Lung (tissue), 12 donors: ENCODE measurements around the gene SESTD1. TPM values are rescaled to one million over a fixed set of nuclear protein-coding genes. Genes with fewer than 3 reads are reported as not detected.
A peak's percentile ranks its signal among the peaks of the same experiment; 100 is the strongest.

Experiments used
- ATAC-seq: fragments of 200-7000 bp; cut with Tn5 transposase; one replicate; pipeline ENCODE4 v1.9.1; 2020; ENCODE audit warnings: moderate number of reproducible peaks; ENCODE audit not compliant: insufficient read depth, low FRiP score
- DNase-seq, 3 donors: peaks; one replicate each; pipeline ENCODE4 v3.0.0-alpha.2; 2013 to 2017
- H3K27ac ChIP-seq, 2 donors: one replicate each; pipeline ENCODE4 v1.5.1; 2013; ENCODE audit warnings: mild to moderate bottlenecking in 2 of 2, moderate library complexity in 2 of 2, control low read depth in 1 of 2, inconsistent platforms in 1 of 2, low read depth in 1 of 2, low read length in 1 of 2
- H3K27me3 ChIP-seq, 3 donors: one replicate each; pipeline ENCODE4 v1.5.1; 2013; ENCODE audit warnings: low read length in 2 of 3; ENCODE audit not compliant: control insufficient read depth in 3 of 3, insufficient read depth in 3 of 3
- H3K36me3 ChIP-seq, 4 donors: one replicate each; pipeline ENCODE4 v1.5.1; 2013; ENCODE audit warnings: low read length in 4 of 4, mild to moderate bottlenecking in 1 of 4, moderate library complexity in 1 of 4; ENCODE audit not compliant: control insufficient read depth in 4 of 4, insufficient read depth in 4 of 4
- H3K4me1 ChIP-seq, 5 donors: one replicate each; pipeline ENCODE4 v1.5.1; 2013; ENCODE audit warnings: low read length in 5 of 5, mild to moderate bottlenecking in 2 of 5, moderate library complexity in 1 of 5; ENCODE audit not compliant: control insufficient read depth in 5 of 5, insufficient read depth in 5 of 5
- H3K4me3 ChIP-seq: one replicate; pipeline ENCODE4 v1.5.1; 2013; ENCODE audit warnings: mild to moderate bottlenecking, control low read depth, moderate library complexity
- H3K9ac ChIP-seq, 2 donors: one replicate each; pipeline ENCODE4 v1.5.1; 2013; ENCODE audit warnings: low read length in 2 of 2, control low read depth in 1 of 2; ENCODE audit not compliant: insufficient read depth in 1 of 2
- H3K9me3 ChIP-seq, 4 donors: one replicate each; pipeline ENCODE4 v1.5.1; 2013; ENCODE audit warnings: low read length in 3 of 4, mild to moderate bottlenecking in 1 of 4, moderate library complexity in 1 of 4; ENCODE audit not compliant: control insufficient read depth in 4 of 4, insufficient read depth in 3 of 4
- CTCF ChIP-seq: IDR thresholded peaks from 2 replicates; pipeline ENCODE4 v1.5.1; 2012; ENCODE audit warnings: mild to moderate bottlenecking; ENCODE audit errors: control extremely low read depth, extremely low read depth
- WGBS, 2 donors: extraction: QIAGEN DNeasy Blood & Tissue Kit; methylation state at CpG; one replicate each; pipeline ENCODE4 v1.1.7; 2013; 5-methylcytosine and 5-hydroxymethylcytosine counted together
- polyA plus RNA-seq, 2 donors: library from polyadenylated mRNA; stranded (reverse); fragments of 200-250 nt; gene quantifications; one replicate each; pipeline ENCODE4 v1.2.1, GENCODE V29; 2013
- total RNA-seq, 2 donors: library from RNA; depleted of rRNA in 1 of 2; stranded (reverse); fragments of >200 nt in 1 of 2; gene quantifications; one replicate each; pipeline ENCODE4 v1.2.1, GENCODE V29; 2014 to 2021
- donor health status: control.
- donor health status: control.
- donor health status: Bipolar disorder and iron deficiency.
- donor health status: healthy.
- donor health status: DM: yes; HTN: yes; CAD: no.

SESTD1 gene
- total and polyA plus RNA-seq, 4 donors = 11.2 to 96.4 (median 49.3) TPM

GRCh38 chr2:179072527-179072926 is 192.1 kb downstream of the SESTD1 start:
- TF ChIP-seq CTCF = no peak
- Histone ChIP-seq H3K9ac (no peak overlapping the region), H3K4me1 (peaks cover 0 to 5% (median 0%) of the 10 kb centered on the region in 5 donors), H3K36me3 (no peaks in the 10 kb centered on the region), H3K27ac (no peak overlapping the region), H3K4me3 (no peak overlapping the region), H3K27me3 (no peaks in the 10 kb centered on the region), H3K9me3 (peaks cover 0 to 5% (median 0%) of the 10 kb centered on the region in 4 donors)
- ATAC-seq (no peak), DNase-seq (no peak)
- WGBS, 2 donors = 70 to 87% methylated on average over 3 of the region's 3 CpGs

GRCh38 chr2:179071810-179072355 is 192.7 kb downstream of the SESTD1 start:
- DNase-seq (peak in 2 of 3 donors; percentile 28 to 32), ATAC-seq (no peak)
- Histone ChIP-seq H3K36me3 (no peaks in the 10 kb centered on the region), H3K27ac (no peak overlapping the region), H3K4me1 (peaks cover 0 to 5% (median 0%) of the 10 kb centered on the region in 5 donors), H3K9ac (no peak overlapping the region), H3K27me3 (no peaks in the 10 kb centered on the region), H3K4me3 (no peak overlapping the region), H3K9me3 (peaks cover 0 to 7% (median 0%) of the 10 kb centered on the region in 4 donors)
- no peak for TF ChIP-seq CTCF
- 68 to 76% methylated on average over 3 of the region's 3 CpGs for WGBS, 2 donors

- no peak overlapping the region for H3K27ac ChIP-seq
- DNase-seq = no peak
- H3K4me3 ChIP-seq = no peak overlapping the region
- no peaks in the 10 kb centered on the region for H3K36me3 ChIP-seq
- no peak overlapping the region for H3K9ac ChIP-seq
- no peak for TF ChIP-seq CTCF
- no peaks in the 10 kb centered on the region for H3K27me3 ChIP-seq
- H3K9me3 ChIP-seq = peaks cover 0 to 4% (median 0%) of the 10 kb centered on the region in 4 donors
- H3K4me1 ChIP-seq = peaks cover 0 to 5% (median 0%) of the 10 kb centered on the region in 5 donors
- no peak for ATAC-seq
- 79 to 91% methylated on average over 2 of the region's 2 CpGs for WGBS, 2 donors
These were observed 193.7 kb downstream of the SESTD1 start for GRCh38 chr2:179070895-179071294.

GRCh38 chr2:179069685-179070084 is 194.9 kb downstream of the SESTD1 start:
- DNase-seq (no peak), ATAC-seq (no peak)
- Histone ChIP-seq H3K27ac (no peak overlapping the region), H3K36me3 (no peaks in the 10 kb centered on the region), H3K4me1 (peaks cover 0 to 5% (median 0%) of the 10 kb centered on the region in 5 donors), H3K27me3 (no peaks in the 10 kb centered on the region), H3K9ac (no peak overlapping the region), H3K9me3 (peaks cover 0 to 2% (median 0%) of the 10 kb centered on the region in 4 donors), H3K4me3 (no peak overlapping the region)
- WGBS, 2 donors = 41 to 93% methylated on average over 1 of the region's 1 CpG
- no peak for TF ChIP-seq CTCF
